Measurements from ENCODE around the gene CHN1. TPM values are rescaled to one million over a fixed set of nuclear protein-coding genes. Genes with fewer than 3 reads are reported as not detected.

The CHN1 gene
- total and polyA plus RNA-seq, 7 donors, result 2.1 to 15.6 (median 11.4) TPM

- intact Hi-C loops (cut with DNase I), result no loop called here
- Histone ChIP-seq H3K27ac (no peak overlapping the region), H3K27me3 (no peaks in the 10 kb centered on the region), H3K36me3 (no peaks in the 10 kb centered on the region), H3K4me1 (peaks cover 0 to 19% (median 4%) of the 10 kb centered on the region in 4 donors), H3K4me3 (no peak overlapping the region), H3K9me3 (no peaks in the 10 kb centered on the region)
- no peak for DNase-seq
- WGBS, 2 donors, result 78 to 80% methylated on average over 3 of the region's 3 CpGs
- TF ChIP-seq EP300 (IDR thresholded peaks at IDR 0.05) (no peak), POLR2A (IDR thresholded peaks at IDR 0.05) (no peak), CTCF (IDR thresholded peaks at IDR 0.05) (no peak), POLR2AphosphoS5 (IDR thresholded peaks at IDR 0.05) (no peak)
These were observed 164.7 kb downstream of the CHN1 start for GRCh38 chr2:174840436-174840835.

GRCh38 chr2:174839662-174840061, 165.5 kb downstream of the CHN1 start:
- no peak for TF ChIP-seq POLR2A (IDR thresholded peaks at IDR 0.05)
- no peak for TF ChIP-seq CTCF (IDR thresholded peaks at IDR 0.05)
- no peak for TF ChIP-seq POLR2AphosphoS5 (IDR thresholded peaks at IDR 0.05)
- no peak for TF ChIP-seq EP300 (IDR thresholded peaks at IDR 0.05)
- no peak overlapping the region for H3K27ac ChIP-seq
- no peaks in the 10 kb centered on the region for H3K36me3 ChIP-seq
- no peak for DNase-seq
- WGBS, 2 donors, result 80 to 84% methylated on average over 3 of the region's 3 CpGs
- intact Hi-C loops (cut with DNase I), result no loop called here
- no peaks in the 10 kb centered on the region for H3K27me3 ChIP-seq
- H3K4me1 ChIP-seq, result peaks cover 0 to 19% (median 4%) of the 10 kb centered on the region in 4 donors
- H3K9me3 ChIP-seq, result no peaks in the 10 kb centered on the region
- no peak overlapping the region for H3K4me3 ChIP-seq

GRCh38 chr2:174836995-174837390, 168.2 kb downstream of the CHN1 start:
- Histone ChIP-seq H3K4me3 (no peak overlapping the region), H3K9me3 (no peaks in the 10 kb centered on the region), H3K36me3 (no peaks in the 10 kb centered on the region), H3K27me3 (no peaks in the 10 kb centered on the region), H3K4me1 (peaks cover 0 to 15% (median 4%) of the 10 kb centered on the region in 4 donors), H3K27ac (no peak overlapping the region)
- TF ChIP-seq POLR2AphosphoS5 (IDR thresholded peaks at IDR 0.05) (no peak), CTCF (IDR thresholded peaks at IDR 0.05) (no peak), EP300 (IDR thresholded peaks at IDR 0.05) (no peak), POLR2A (IDR thresholded peaks at IDR 0.05) (no peak)
- no peak for DNase-seq
- WGBS, 2 donors, result 96 to 98% methylated on average over 1 of the region's 1 CpG
- intact Hi-C loops (cut with DNase I), result no loop called here

GRCh38 chr2:174836377-174836994, 168.7 kb downstream of the CHN1 start:
- Histone ChIP-seq H3K9me3 (no peaks in the 10 kb centered on the region), H3K36me3 (no peaks in the 10 kb centered on the region), H3K4me3 (no peak overlapping the region), H3K27me3 (no peaks in the 10 kb centered on the region), H3K27ac (no peak overlapping the region), H3K4me1 (peaks cover 0 to 15% (median 4%) of the 10 kb centered on the region in 4 donors)
- TF ChIP-seq EP300 (IDR thresholded peaks at IDR 0.05), result no peak
- no peak for TF ChIP-seq CTCF (IDR thresholded peaks at IDR 0.05)
- TF ChIP-seq POLR2AphosphoS5 (IDR thresholded peaks at IDR 0.05), result no peak
- TF ChIP-seq POLR2A (IDR thresholded peaks at IDR 0.05), result no peak
- WGBS, 2 donors, result 85 to 93% methylated on average over 3 of the region's 3 CpGs
- no peak for DNase-seq
- intact Hi-C loops (cut with DNase I), result no loop called here

GRCh38 chr2:174835797-174836255, 169.4 kb downstream of the CHN1 start:
- H3K36me3 ChIP-seq, result no peaks in the 10 kb centered on the region
- no peaks in the 10 kb centered on the region for H3K27me3 ChIP-seq
- no peak overlapping the region for H3K4me3 ChIP-seq
- no peak overlapping the region for H3K27ac ChIP-seq
- TF ChIP-seq EP300 (IDR thresholded peaks at IDR 0.05), result no peak
- no peak for TF ChIP-seq POLR2AphosphoS5 (IDR thresholded peaks at IDR 0.05)
- no peak for TF ChIP-seq CTCF (IDR thresholded peaks at IDR 0.05)
- TF ChIP-seq POLR2A (IDR thresholded peaks at IDR 0.05), result no peak
- intact Hi-C loops (cut with DNase I), result no loop called here
- H3K4me1 ChIP-seq, result peaks cover 0 to 15% (median 4%) of the 10 kb centered on the region in 4 donors
- no peak for DNase-seq
- 40 to 57% methylated on average over 2 of the region's 2 CpGs for WGBS, 2 donors
- H3K9me3 ChIP-seq, result no peaks in the 10 kb centered on the region

Measured in sigmoid colon (tissue), 7 donors.